ENCODE results near the gene PPFIBP2. TPM values are rescaled to one million over a fixed set of nuclear protein-coding genes. Genes with fewer than 3 reads are reported as not detected.
"Not testable (repeated sequence)": the region's sequence is repeated elsewhere in the genome, so short reads cannot be mapped to it uniquely, and the experiment has no call there.

The PPFIBP2 gene
- polyA plus RNA-seq, 6 donors from 2014 or later, result 3.7 to 13.3 (median 7.4) TPM

DNA sequence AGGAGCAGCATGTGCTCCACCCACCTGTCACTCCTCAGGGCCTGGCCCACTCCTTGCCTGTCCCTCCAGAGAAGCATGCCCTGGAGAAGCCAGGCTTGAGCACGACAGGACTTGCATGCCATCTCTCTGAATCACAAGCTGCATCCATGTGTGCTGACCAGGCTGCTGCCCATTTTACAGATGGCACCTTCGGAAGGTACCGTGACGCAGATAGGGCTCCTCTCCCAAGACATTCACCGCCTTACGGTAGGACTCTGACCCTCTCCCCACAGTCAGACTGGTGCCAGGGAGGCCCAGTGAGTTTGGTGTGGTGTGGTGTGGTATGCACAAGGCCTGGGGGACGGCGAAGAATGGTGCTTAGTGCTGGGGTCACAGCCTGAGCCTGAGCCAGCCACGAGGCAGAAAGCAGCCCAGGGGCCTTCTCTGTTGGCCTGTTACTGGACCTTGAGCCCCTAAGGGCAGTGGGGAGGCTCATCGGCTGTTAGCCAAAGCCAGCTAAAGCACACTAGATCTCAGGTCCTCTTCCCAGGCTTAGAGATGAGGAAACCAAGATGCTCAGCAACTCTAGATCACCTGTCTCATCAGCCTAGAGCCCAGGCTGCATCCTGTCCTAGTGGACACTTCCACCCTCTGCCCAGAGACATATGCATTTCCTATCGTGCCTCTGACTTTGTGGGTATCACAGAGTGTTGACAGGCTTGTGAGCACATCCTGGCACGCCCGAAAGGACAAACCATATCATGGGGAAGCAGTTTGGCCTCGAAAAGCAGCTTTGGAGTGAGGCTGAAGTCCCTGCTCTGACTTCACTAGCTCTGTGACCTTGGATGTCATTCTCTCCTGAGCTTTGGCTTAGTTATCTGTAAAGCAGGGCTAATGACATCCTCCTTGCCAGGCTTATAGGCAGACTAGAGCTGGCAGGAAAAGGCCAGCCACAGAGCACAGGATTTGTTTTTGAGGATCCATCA is 141.7 kb downstream of the PPFIBP2 start:
- no peaks in the 10 kb centered on the region for H3K27me3 Mint-ChIP-seq
- H3K4me3 Mint-ChIP-seq, result no peak overlapping the region
- peaks cover 0 to 6% (median 0%) of the 10 kb centered on the region in 3 donors for H3K4me1 Mint-ChIP-seq
- peaks cover 0 to 6% (median 0%) of the 10 kb centered on the region in 7 donors for H3K9me3 Mint-ChIP-seq
- no peak for ATAC-seq (ENCODE audit: low read depth in 2 of 2)
- no peak for DNase-seq
- H3K27ac Mint-ChIP-seq, result no peak overlapping the region
- H3K36me3 Mint-ChIP-seq, result peaks cover 26 to 34% of the 10 kb centered on the region in 2 donors

GRCh38 chr11:7656704-7657103 is 142.9 kb downstream of the PPFIBP2 start:
- H3K27ac Mint-ChIP-seq, result peak overlapping the region in 1 of 6 donors; percentile 33
- H3K9me3 Mint-ChIP-seq, result peaks cover 0 to 6% (median 0%) of the 10 kb centered on the region in 7 donors
- H3K4me1 Mint-ChIP-seq, result peaks cover 0 to 6% (median 0%) of the 10 kb centered on the region in 3 donors
- DNase-seq (no peak), ATAC-seq (ENCODE audit: low read depth in 2 of 2) (no peak)
- peaks cover 19 to 29% of the 10 kb centered on the region in 2 donors for H3K36me3 Mint-ChIP-seq
- H3K4me3 Mint-ChIP-seq, result no peak overlapping the region
- no peaks in the 10 kb centered on the region for H3K27me3 Mint-ChIP-seq

- Mint-ChIP-seq H3K27ac (peak overlapping the region in 3 of 6 donors; percentile 53 to 85 (median 82)), H3K36me3 (peaks cover 11 to 21% of the 10 kb centered on the region in 2 donors), H3K4me1 (peaks cover 0 to 6% (median 0%) of the 10 kb centered on the region in 3 donors), H3K9me3 (peaks cover 0 to 6% (median 0%) of the 10 kb centered on the region in 7 donors), H3K27me3 (no peaks in the 10 kb centered on the region), H3K4me3 (no peak overlapping the region)
- DNase-seq (peak; percentile 16), ATAC-seq (ENCODE audit: low read depth in 2 of 2) (peak in 1 of 2 donors; percentile 58)
Measured at GRCh38 chr11:7657306-7658025, 143.7 kb downstream of the PPFIBP2 start.

DNA sequence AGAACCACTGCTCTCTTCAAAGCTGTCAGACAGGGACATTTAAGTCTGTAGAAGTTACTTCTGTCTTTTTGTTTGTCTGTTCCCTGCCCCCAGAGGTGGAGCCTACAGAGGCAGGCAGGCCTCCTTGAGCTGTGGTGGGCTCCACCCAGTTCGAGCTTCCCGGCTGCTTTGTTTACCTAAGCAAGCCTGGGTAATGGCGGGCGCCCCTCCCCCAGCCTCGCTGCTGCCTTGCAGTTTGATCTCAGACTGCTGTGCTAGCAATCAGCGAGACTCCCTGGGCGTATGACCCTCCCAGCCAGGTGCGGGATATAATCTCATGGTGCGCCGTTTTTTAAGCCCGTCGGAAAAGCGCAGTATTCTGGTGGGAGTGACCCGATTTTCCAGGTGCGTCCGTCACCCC is 149.7 kb downstream of the PPFIBP2 start:
- not testable (repeated sequence) for H3K36me3 Mint-ChIP-seq; H3K4me1 Mint-ChIP-seq; H3K4me3 Mint-ChIP-seq; DNase-seq; H3K9me3 Mint-ChIP-seq; ATAC-seq (ENCODE audit: low read depth in 2 of 2); H3K27me3 Mint-ChIP-seq
- peak overlapping the region in 1 of 6 donors; percentile 56 for H3K27ac Mint-ChIP-seq

- H3K4me3 Mint-ChIP-seq, result no peak overlapping the region
- no peaks in the 10 kb centered on the region for H3K9me3 Mint-ChIP-seq
- peak overlapping the region in 1 of 6 donors; percentile 59 for H3K27ac Mint-ChIP-seq
- H3K27me3 Mint-ChIP-seq, result peaks cover 0 to 4% (median 0%) of the 10 kb centered on the region in 3 donors
- H3K36me3 Mint-ChIP-seq, result no peaks in the 10 kb centered on the region
- no peak for ATAC-seq (ENCODE audit: low read depth in 2 of 2)
- peaks cover 4 to 6% (median 6%) of the 10 kb centered on the region in 3 donors for H3K4me1 Mint-ChIP-seq
- no peak for DNase-seq
Measured at GRCh38 chr11:7664867-7665266, 151.1 kb downstream of the PPFIBP2 start.

DNA sequence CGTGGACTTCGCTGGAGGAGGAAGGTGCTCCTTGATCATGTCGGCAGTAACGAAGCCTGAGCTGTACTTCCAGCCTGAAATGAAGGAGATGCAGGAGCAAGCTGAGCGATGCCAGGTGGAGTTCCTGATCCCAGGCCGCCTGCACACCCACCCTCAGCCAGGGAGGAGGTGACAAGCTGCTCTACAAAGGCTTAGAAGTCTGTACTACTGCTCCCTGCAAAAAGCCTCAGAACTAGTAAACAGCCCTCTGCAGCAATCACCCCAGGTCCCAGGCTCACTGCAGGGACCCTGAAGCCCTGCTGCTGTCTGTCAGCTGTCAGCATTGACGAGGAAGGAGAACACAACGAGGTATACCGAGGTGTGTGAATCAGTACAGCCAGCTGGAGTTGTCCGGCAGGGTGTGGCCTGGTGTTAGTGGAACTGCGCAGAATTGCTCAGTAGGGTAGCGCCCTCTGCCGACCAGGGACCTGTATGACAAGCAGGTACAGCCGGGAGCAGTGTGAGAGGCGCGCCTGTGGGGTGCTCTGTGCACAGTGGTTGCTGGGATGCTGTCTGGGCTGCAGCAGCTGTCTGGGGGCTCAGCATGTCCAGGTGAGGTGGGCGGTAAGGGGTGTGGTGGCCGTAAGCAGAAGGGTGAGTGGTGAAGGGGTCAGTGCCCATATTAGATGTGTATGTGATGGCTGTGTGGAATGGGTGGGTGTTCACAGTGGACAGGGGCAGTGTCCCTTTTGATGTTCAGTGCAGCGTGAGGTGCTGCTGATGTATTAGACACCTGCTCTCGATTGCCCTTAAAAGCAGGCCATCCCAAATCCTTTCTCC is 151.9 kb downstream of the PPFIBP2 start:
- ATAC-seq (ENCODE audit: low read depth in 2 of 2), result peak; percentile 97 to 99
- H3K27me3 Mint-ChIP-seq, result peaks cover 4 to 7% (median 4%) of the 10 kb centered on the region in 3 donors
- no peaks in the 10 kb centered on the region for H3K9me3 Mint-ChIP-seq
- no peaks in the 10 kb centered on the region for H3K36me3 Mint-ChIP-seq
- peak; percentile 63 for DNase-seq
- H3K4me1 Mint-ChIP-seq, result peaks cover 4 to 6% (median 6%) of the 10 kb centered on the region in 3 donors
- H3K4me3 Mint-ChIP-seq, result peak overlapping the region in 1 of 8 donors; percentile 47
- peak overlapping the region in 3 of 6 donors; percentile 15 to 72 (median 66) for H3K27ac Mint-ChIP-seq

- DNase-seq (no peak), ATAC-seq (ENCODE audit: low read depth in 2 of 2) (no peak)
- H3K27ac Mint-ChIP-seq, result peak overlapping the region in 1 of 6 donors; percentile 15
- H3K36me3 Mint-ChIP-seq, result no peaks in the 10 kb centered on the region
- H3K4me1 Mint-ChIP-seq, result peaks cover 4 to 6% (median 6%) of the 10 kb centered on the region in 3 donors
- H3K9me3 Mint-ChIP-seq, result no peaks in the 10 kb centered on the region
- no peak overlapping the region for H3K4me3 Mint-ChIP-seq
- H3K27me3 Mint-ChIP-seq, result peaks cover 7 to 11% (median 10%) of the 10 kb centered on the region in 3 donors
Measured at GRCh38 chr11:7666292-7666866, 152.6 kb downstream of the PPFIBP2 start.

DNA sequence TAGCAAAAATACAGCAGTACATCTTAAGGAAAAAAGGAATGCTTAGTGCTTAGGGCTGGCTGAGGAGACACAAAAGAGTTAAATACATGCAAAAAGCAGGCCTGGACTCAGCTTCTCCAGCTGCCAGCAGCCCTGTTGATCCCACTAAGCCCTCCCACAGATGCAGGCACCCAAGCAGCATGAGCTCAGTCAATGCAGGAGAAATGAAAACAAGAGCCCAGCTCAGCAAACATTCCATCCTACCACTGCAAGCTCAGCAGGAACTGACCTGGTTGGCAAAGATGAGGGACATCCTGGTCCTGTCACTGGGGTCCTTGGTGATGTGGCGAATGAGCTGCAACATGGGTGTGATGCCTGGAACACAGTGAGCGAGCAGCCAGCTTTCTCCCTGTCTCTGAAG is 153.7 kb downstream of the PPFIBP2 start:
- DNase-seq, result no peak
- H3K4me1 Mint-ChIP-seq, result peaks cover 6 to 7% (median 6%) of the 10 kb centered on the region in 3 donors
- no peak overlapping the region for H3K27ac Mint-ChIP-seq
- H3K36me3 Mint-ChIP-seq, result no peaks in the 10 kb centered on the region
- ATAC-seq (ENCODE audit: low read depth in 2 of 2), result no peak
- H3K27me3 Mint-ChIP-seq, result peaks cover 15 to 21% (median 21%) of the 10 kb centered on the region in 3 donors
- no peaks in the 10 kb centered on the region for H3K9me3 Mint-ChIP-seq
- no peak overlapping the region for H3K4me3 Mint-ChIP-seq

DNA sequence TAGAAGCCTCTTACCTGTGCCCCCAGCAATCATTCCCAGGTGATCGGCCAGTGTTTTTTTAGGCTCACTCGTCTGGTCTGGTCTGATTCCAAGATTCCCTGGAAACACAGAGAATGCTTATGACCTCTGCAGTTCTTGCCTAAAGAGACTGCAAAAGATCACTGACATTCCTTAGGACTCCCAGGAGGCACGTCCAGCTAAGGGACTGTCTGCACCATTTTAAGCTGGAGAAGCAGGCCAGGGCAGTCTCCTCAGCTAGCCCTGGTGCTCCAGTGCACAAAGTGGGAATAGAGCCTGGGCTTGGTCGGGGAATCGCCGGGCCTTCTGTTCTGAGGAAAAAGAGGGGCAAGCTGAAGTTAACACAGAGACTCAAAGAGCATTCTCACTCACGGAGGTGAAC is 154.7 kb downstream of the PPFIBP2 start:
- DNase-seq (no peak), ATAC-seq (ENCODE audit: low read depth in 2 of 2) (no peak)
- Mint-ChIP-seq H3K4me1 (peaks cover 6 to 12% (median 9%) of the 10 kb centered on the region in 3 donors), H3K9me3 (no peaks in the 10 kb centered on the region), H3K27me3 (peaks cover 22 to 27% (median 24%) of the 10 kb centered on the region in 3 donors), H3K27ac (no peak overlapping the region), H3K4me3 (no peak overlapping the region), H3K36me3 (no peaks in the 10 kb centered on the region)

GRCh38 chr11:7668911-7669310 is 155.1 kb downstream of the PPFIBP2 start:
- no peak for DNase-seq
- H3K4me3 Mint-ChIP-seq, result peak overlapping the region in 1 of 8 donors; percentile 17
- H3K4me1 Mint-ChIP-seq, result peaks cover 8 to 12% (median 11%) of the 10 kb centered on the region in 3 donors
- no peak for ATAC-seq (ENCODE audit: low read depth in 2 of 2)
- no peaks in the 10 kb centered on the region for H3K9me3 Mint-ChIP-seq
- H3K27ac Mint-ChIP-seq, result no peak overlapping the region
- peaks cover 25 to 32% (median 27%) of the 10 kb centered on the region in 3 donors for H3K27me3 Mint-ChIP-seq
- no peaks in the 10 kb centered on the region for H3K36me3 Mint-ChIP-seq

- Mint-ChIP-seq H3K4me1 (peaks cover 13 to 18% (median 15%) of the 10 kb centered on the region in 3 donors), H3K4me3 (no peak overlapping the region), H3K9me3 (peaks cover 0 to 2% (median 0%) of the 10 kb centered on the region in 7 donors), H3K27ac (peak overlapping the region in 2 of 6 donors; percentile 21 to 64), H3K27me3 (peaks cover 42 to 49% (median 44%) of the 10 kb centered on the region in 3 donors), H3K36me3 (no peaks in the 10 kb centered on the region)
- no peak for ATAC-seq (ENCODE audit: low read depth in 2 of 2)
- DNase-seq, result no peak
Measured at GRCh38 chr11:7670641-7671040, 156.8 kb downstream of the PPFIBP2 start.

Measured in naive B cell (primary cell).